RPMI8226 (cell line): Measurements from ENCODE around the gene SNTG2.

Experiments used
- DNase-seq: peaks from one replicate; pipeline ENCODE4 v3.0.0-alpha.2; 2015

The SNTG2 gene

DNA sequence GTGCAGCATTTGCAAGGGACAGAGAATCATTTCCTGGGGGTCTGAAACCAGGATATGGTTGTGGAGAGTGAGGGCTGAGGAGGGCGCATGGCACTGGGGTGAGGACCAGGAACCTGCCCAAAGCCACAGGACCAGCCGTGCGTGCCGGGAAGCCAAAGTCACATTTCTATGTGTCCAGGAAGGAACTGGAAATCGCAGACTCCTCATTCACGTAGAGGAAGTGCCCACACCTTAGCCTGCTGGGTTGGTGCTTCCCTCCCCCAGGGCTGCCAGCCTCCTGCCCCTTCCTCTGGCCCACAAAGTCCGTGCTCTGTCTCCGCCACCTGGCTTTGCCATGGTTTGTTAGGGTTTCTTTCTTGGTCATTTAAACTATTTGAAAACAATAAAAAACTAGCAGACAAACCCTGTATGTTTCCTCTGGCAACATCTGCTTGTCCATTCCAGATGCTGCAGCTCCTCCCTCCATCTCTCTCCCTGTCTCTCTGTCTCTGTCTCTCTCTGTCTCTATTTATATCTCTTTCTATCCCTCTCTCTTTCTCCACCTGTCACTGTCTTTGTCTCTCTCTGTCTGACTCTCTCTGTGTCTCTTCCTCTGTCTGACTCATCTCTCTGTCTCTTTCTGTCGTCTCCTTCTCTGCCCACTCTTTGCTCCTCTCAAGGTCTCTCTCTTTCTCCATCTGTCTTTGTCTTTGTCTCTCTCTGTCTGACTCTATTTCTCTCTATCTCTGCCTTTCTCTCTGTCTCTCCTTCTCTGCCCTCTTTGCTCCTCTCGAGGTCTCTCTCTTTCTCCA lies 299.4 kb downstream of the SNTG2 start:
- no peak for DNase-seq

GRCh38 chr2:1251520-1251919 lies 300.9 kb downstream of the SNTG2 start:
- no peak for DNase-seq

DNA sequence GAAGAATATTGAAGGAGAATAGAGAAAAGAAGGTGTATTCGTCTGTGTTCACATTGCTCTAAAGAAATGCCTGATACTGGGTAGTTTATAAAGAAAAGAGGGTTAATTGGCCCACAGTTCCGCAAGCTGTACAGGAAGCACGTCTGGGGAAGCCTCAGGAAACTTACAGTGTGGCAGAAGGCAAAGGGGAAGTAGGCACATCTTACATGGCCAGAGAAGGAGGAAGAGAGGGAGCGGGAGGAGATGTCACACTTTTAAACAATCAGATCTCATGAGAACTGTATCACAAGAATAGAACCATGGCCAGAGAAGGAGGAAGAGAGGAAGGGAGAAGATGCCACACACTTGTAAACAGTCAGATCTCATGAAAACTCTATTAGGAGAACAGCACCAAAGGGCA lies 303.0 kb downstream of the SNTG2 start:
- DNase-seq, result no peak

- DNase-seq, result no peak
These were observed 304.2 kb downstream of the SNTG2 start for GRCh38 chr2:1254662-1255343.

- DNase-seq, result no peak
These were observed 306.1 kb downstream of the SNTG2 start for GRCh38 chr2:1256632-1257324.

GRCh38 chr2:1257334-1257733 lies 306.7 kb downstream of the SNTG2 start:
- DNase-seq, result no peak

DNA sequence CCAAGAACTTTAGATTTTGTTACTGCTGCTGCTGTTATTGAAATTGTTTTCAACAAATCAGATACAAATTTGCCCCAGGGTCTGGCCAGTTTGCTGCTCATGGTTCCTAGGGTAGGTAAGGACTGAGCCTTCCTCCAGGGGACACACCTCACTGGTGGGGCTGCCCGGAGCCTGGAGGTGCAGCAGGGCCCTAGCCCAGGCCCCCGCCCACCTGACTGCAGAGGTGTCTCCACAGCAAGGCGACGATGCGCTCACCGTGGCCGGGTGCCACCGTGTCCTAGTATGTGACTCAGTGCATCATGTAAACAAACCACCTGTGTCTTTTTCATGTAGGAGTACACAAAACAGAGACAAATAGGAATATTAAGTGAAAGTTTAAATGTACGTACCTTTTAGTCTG lies 309.1 kb downstream of the SNTG2 start:
- DNase-seq, result no peak

DNA sequence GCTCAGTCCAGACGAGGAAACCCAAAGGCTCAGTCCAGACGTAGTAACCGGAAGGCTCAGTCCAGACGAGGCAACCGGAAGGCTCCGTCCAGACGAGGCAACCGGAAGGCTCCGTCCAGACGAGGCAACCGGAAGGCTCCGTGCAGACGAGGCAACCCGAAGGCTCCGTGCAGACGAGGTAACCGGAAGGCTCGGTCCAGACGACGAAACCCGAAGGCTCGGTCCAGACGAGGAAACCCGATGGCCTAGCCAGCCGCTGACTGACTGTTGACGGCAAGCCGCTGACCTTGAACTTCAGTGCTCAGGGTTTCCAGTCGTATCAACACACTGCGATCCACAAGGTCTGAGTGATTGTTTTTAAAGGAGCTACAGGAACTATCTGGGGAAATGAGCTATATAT lies 312.0 kb downstream of the SNTG2 start:
- no peak for DNase-seq

DNA sequence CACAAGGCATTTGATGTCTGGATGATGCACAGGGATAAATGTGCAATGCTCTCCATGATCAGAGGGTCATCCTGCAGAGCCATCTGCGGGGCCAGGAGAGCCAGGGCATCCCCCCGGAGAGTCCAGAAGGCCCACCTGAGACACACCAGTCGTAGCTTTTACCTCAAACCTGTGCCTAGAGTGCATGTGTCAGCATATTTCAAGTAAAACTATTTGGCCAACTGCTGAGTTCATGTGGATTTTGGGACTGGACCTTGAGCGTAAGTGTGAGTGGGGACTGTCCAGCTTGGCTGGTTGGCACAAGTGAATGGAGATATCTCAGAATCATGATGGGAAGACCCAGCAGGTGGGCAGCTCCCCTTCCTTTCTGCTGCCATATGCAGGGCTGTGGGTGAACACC lies 314.8 kb downstream of the SNTG2 start:
- no peak for DNase-seq

GRCh38 chr2:1266351-1266750 lies 315.7 kb downstream of the SNTG2 start:
- DNase-seq, result no peak

DNA sequence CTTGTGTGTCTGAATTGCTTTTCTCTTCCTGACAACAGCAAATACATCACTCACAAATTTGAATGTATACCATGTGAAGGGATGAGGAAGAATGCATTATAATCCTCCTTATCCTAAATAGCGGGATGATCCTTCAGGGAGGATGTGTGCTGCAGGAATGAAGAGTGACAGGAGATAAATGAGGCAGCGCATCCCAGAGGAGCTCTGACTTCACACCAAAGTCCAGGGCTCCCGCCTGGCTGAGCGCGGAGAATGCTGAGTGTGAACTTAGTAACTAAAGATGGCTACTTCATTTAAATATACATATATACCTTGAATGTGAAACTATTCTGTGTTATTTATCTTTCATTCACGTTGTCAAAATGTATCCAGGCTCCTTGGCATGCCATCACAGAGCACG lies 317.4 kb downstream of the SNTG2 start:
- DNase-seq, result no peak

GRCh38 chr2:1269812-1270211 lies 319.2 kb downstream of the SNTG2 start:
- no peak for DNase-seq

- DNase-seq, result no peak
These were observed 322.2 kb downstream of the SNTG2 start for GRCh38 chr2:1272835-1273234.

DNA sequence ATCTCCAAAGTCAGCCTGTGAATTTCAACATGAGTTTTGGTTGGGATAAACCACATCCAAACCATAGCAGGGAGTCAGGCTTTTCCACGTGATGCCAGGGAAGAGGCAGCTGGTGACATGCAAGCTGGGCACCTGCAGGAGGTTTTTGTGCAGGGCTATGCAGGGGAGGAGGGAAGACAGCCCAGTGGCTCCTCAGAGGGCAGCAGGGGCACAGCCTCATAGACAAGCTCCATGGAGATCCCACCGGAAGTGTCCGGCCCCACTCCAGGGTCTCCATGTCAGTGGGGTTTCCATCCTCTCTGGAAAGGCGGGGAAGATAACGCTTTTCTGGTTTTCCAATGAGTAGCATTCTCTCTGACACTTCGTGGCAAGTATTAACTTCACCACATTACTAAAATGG lies 327.0 kb downstream of the SNTG2 start:
- no peak for DNase-seq

GRCh38 chr2:1278125-1278524 lies 327.5 kb downstream of the SNTG2 start:
- DNase-seq, result no peak

- no peak for DNase-seq
These were observed 328.2 kb downstream of the SNTG2 start for GRCh38 chr2:1278861-1279260.

GRCh38 chr2:1282552-1282951 lies 331.9 kb downstream of the SNTG2 start:
- DNase-seq, result no peak

GRCh38 chr2:1283020-1283801 lies 332.6 kb downstream of the SNTG2 start:
- DNase-seq, result no peak

- DNase-seq, result no peak
These were observed 333.2 kb downstream of the SNTG2 start for GRCh38 chr2:1283871-1284270.

GRCh38 chr2:1286929-1287328 lies 336.3 kb downstream of the SNTG2 start:
- no peak for DNase-seq

DNA sequence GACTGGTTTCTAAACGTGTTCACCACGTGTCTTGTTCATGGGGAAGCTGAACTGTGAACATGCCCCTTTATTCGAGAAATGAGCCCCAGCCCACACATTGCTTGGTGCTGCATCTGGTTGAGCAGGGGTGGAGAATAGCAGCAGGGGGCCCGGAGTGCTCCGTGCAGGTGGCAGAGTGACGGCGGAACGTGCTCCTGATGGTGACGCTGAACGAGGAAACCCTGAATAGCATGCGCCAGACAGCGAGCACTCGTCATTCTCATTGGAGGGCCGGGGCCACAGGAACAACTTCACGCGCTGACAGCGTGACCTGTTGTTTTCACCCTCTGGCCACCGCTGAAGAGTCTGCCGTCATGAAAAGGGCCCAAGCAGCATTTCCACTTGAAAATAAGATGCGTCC lies 336.8 kb downstream of the SNTG2 start:
- DNase-seq, result no peak

- no peak for DNase-seq
These were observed 344.3 kb downstream of the SNTG2 start for GRCh38 chr2:1294900-1295299.

DNA sequence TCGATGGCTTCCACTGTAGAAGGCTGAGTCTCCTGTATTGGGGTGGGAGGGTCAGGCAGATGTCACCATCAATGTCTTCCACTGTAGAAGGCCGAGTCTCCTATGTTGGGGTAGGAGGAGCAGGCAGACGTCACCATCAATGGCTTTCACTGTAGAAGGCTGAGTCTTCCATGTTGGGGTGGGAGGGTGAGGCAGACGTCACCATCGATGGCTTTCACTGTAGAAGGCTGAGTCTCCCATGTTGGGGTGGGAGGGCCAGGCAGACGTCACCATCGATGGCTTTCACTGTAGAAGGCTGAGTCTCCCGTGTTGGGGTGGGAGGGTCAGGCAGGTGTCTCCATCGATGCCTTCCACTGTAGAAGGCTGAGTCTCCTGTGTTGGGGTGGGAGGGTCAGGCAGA lies 345.1 kb downstream of the SNTG2 start:
- no peak for DNase-seq
